ENCODE results near the gene KMT2C.

The KMT2C gene

DNA sequence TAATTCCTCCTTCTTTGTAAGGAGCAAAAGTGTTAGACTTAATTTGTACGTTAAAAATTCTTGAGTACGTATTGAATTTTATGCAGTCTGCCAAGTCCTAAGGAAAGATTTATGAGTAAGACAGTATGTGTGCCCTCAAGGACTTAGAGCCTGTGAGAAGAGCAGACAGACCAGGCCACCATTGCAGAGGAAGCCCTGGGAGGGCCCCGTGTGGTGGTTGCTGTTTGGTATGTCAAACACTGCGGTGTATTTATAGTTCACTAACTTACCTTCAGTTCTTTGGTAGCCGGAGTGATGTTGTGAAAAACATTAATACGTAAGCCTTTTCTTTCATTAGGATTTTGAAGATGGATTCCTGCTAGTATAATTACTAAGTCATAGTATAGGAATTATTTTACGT is 327.4 kb downstream of the KMT2C start:
- no peak for DNase-seq (ENCODE audit: low read depth in 2 of 2)

DNA sequence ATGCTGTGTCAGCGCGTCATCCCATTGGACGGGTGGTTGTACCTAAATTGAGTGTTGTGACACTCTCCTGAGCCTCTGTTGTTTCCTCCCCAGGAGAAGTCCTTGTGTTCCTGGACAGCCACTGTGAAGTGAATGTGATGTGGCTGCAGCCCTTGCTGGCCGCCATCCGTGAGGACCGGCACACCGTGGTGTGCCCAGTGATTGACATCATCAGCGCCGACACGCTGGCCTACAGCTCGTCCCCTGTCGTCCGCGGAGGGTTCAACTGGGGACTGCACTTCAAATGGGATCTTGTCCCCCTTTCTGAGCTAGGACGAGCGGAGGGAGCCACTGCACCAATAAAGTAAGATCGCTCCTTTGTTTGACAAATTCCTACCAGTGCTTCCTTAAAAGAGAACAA is 327.9 kb downstream of the KMT2C start:
- DNase-seq (ENCODE audit: low read depth in 2 of 2): no peak

DNA sequence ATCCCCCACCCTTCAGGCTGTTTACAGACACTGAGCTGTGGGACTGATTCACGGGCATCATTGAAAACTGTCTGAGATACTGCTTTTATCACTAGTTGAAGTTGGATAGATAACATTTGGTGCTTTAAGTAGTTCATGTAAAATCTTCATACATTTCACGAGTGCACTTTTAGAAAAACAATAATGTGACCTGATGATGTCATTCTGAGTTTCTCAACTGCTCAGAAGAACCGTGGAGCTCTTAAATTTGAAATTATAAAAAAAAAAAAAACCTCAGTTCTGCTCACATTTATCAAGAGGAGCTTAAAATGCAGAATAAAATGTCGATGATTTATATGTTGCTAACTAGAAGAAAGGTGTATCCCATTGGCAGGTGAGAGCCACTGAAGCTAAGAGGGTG is 328.8 kb downstream of the KMT2C start:
- DNase-seq (ENCODE audit: low read depth in 2 of 2): no peak

DNA sequence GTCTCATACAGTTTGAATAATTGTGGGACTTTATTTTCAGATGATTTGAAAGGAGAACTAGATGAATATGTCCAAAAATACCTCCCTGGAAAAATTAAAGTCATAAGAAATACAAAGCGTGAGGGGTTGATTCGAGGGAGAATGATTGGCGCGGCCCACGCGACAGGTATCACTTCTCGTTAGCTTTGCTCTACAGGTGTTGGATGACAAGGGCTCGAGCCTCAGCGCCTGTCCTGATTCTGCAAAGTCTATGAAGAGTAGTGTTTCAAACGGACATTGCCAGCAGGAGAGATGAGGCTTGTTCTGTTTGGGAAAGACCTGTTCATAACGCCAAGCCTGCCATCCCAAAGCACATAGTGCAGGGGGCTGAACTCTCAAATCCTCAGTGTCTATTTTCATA is 330.6 kb downstream of the KMT2C start:
- no peak for DNase-seq (ENCODE audit: low read depth in 2 of 2)

DNA sequence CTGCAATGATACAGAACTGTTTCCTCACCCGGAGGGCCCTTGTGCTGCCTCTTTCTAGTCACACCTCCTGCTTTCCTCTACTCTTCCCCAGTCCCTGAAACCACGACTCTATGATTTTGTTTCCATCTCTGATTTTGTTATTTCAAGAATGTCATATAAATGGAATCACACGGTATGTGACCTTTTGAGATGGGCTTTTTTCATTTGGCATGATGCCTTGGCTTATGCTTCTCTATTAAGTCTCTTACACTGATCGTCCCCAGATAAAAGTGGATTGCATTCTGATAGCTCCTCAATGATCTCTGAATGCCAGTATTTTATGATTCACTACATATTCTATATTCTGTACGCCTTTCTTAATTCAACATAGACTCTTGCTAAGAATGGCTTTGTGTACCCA is 332.1 kb downstream of the KMT2C start:
- DNase-seq (ENCODE audit: low read depth in 2 of 2): no peak

DNA sequence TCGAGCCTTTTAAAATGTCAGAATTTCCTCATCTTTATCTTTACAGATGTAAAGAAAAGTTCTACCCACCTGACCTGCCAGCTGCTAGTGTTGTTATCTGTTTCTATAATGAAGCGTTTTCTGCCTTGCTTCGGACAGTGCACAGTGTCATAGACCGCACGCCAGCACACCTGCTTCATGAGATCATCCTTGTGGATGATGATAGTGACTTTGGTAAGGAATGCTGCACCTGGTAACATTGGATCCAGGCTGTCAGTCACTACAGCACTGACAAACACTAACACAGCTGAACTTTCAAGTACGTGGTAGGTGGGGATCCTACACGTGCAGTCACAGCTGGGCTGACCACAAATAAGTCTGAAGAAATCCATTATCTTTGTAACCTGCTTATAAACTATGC is 332.7 kb downstream of the KMT2C start:
- DNase-seq (ENCODE audit: low read depth in 2 of 2): no peak

DNA sequence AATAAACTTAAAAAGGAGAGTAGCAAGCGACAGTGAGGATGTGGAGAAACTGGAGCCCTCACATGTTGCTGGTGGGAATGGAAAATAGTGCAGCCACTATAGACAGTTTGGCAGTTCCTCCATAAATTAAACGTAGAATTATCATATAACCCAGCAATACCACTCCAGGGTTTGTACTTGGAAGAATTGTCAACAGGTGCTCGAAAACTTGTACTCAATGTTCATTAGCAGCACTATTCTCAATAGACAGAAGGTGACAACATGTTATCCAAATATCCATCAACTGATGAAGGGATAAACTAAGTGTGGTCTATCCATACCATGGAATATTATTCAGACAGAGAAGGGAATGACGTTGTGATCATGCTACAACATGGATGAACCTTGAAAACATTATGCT is 338.5 kb downstream of the KMT2C start:
- no peak for DNase-seq (ENCODE audit: low read depth in 2 of 2)

DNA sequence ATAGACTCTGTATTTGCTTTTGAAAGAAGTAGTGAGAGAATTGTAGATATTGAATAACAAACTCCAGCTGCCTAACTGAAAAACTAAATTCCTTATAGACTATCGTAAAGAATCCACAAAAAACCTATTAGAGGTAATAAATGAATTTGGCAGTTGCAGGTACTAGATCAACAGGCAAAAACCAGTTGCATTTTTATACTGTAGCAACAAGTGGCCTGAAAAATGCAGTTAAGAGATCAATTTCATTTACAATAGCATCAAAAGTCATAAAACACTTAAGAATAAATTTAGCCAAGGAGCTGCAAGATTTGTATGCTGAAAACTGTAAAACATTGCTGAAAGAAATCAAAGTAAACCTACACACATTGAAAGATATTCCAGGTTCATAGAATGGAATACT is 340.0 kb downstream of the KMT2C start:
- no peak for DNase-seq (ENCODE audit: low read depth in 2 of 2)

DNA sequence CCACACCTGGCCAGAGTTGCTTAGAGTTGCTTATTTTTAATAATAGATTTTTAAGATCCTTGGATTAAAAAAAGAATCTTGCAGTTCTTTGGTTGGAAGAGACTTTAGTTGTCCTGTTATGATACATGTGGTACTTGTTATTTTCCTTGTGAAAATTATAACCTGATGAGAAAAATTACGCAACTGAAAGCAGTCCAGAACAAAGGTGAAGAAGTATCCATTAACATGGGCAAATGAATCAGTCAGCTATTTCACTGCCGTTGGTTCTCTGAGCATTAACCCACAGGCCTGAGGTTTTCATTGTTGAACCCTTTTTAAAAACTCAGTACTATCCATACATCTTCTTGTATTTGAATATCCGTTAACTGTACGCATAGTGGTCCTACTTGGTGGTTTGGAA is 342.1 kb downstream of the KMT2C start:
- DNase-seq (ENCODE audit: low read depth in 2 of 2): no peak

DNA sequence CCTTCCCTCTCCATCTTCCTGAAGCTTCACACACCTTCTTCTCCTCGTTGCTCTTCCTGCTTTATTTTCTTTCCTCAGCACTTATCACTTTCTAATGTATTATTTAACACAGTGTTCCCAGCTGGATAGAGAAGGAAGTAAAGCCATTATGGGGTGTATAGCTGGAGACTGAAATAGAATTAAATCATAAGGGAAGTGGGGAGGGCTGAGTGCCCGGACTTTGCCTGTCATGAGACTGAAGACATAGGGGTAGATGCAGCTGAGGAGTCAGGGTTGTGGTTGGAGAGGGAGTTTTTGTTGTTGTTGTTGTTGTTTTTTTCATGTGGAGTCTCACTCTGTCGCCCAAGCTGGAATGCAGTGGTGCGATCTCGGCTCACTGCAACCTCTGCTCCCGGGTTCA is 345.1 kb downstream of the KMT2C start:
- no peak for DNase-seq (ENCODE audit: low read depth in 2 of 2)

DNA sequence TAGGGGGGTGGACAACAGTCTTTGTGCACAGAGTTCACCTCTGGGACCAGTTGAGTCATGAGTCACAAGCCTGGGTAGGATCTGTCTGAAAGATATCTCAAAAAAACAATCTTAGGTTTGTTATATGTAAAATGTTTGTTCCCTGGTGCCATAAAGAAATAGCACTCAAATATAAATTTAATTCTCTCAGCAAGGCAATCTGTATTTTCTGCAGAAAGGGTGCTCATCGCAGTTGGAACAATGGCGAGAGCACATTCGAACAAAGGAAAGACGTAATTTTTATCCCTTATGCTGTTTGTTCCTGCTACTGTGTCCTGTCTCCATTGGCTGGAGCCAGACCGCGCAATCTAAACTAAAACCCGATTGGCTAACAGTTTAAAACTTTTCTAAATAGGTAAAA is 346.6 kb downstream of the KMT2C start:
- DNase-seq (ENCODE audit: low read depth in 2 of 2): no peak

DNA sequence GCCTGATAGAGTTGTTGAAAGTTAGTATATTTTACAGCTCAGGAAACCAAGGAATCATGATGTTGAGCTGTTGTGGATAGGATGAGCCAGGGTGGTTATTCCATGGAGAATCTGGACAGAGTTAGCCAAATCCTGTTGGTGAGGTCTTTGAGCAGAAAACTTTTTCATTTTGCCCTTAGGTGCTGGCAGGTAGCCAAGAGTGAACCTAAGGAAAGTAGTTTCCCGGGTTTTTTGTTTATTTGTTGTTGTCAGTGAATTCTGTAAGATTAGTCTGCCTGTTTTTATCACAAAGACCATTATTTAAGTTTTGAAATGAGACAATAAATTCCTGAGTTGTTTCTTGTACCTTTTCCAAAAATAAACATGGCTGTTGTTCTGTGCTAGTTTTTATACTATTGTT is 349.3 kb downstream of the KMT2C start:
- DNase-seq (ENCODE audit: low read depth in 2 of 2): no peak

DNA sequence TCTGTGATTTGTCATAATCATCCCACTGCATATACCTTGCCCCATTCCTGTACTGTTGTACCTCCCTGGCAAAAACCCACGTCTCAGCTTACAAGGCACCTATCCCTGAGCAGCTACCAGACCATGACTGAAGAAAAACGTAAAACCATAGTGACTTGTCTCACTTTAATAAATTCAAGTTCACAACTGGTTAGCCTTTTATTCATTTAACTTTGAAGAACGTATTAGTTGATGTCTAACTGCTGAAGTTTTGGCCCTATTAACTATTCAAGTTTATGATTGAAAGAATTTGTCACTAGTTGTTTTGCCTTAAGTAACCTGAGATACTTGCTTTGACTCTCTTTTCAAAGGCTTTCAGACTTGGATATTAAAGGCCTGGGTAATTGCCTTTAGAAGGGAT is 350.7 kb downstream of the KMT2C start:
- DNase-seq (ENCODE audit: low read depth in 2 of 2): no peak
